ENCODE results near the gene SH3TC1.

Gene SH3TC1

GRCh38 chr4:8168832-8169598 lies 30.1 kb upstream of the SH3TC1 start:
- no peak overlapping the region for H3K4me3 ChIP-seq (ENCODE audit: low read length)
- DNase-seq (ENCODE audit: low read depth): no peak
- TF ChIP-seq CTCF (conservative IDR thresholded peaks at IDR 0.05; ENCODE audit: low read depth, low read length): no peak

- no peak for DNase-seq (ENCODE audit: low read depth)
- H3K4me3 ChIP-seq (ENCODE audit: low read length): no peak overlapping the region
- no peak for TF ChIP-seq CTCF (conservative IDR thresholded peaks at IDR 0.05; ENCODE audit: low read depth, low read length)
Observed at GRCh38 chr4:8169763-8170162, 29.3 kb upstream of the SH3TC1 start.

GRCh38 chr4:8170341-8170740 lies 28.7 kb upstream of the SH3TC1 start:
- no peak for DNase-seq (ENCODE audit: low read depth)
- H3K4me3 ChIP-seq (ENCODE audit: low read length): no peak overlapping the region
- no peak for TF ChIP-seq CTCF (conservative IDR thresholded peaks at IDR 0.05; ENCODE audit: low read depth, low read length)

DNA sequence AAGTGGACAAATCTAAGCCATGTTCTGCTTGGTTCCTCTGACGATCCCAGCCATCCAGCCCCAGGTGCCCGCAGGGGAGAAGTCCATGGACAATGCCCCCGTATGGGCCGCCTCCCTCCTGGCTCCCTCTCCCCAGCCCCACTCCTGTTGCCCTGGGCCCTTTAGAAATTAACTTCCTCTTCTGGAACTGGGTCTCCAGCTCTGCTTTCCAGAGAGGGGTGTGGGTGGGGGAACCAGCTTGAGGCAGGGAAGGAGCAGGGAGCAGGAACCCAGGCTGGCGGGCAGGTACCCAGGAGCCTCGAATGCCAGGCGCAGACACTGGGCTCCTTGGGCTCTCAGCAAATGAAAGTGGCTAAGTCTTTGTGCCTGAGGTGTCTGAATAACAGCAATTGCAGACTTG lies 27.8 kb upstream of the SH3TC1 start:
- no peak for DNase-seq (ENCODE audit: low read depth)
- TF ChIP-seq CTCF (conservative IDR thresholded peaks at IDR 0.05; ENCODE audit: low read depth, low read length): no peak
- no peak overlapping the region for H3K4me3 ChIP-seq (ENCODE audit: low read length)

GRCh38 chr4:8171984-8172924 lies 26.8 kb upstream of the SH3TC1 start:
- H3K4me3 ChIP-seq (ENCODE audit: low read length): no peak overlapping the region
- no peak for TF ChIP-seq CTCF (conservative IDR thresholded peaks at IDR 0.05; ENCODE audit: low read depth, low read length)
- DNase-seq (ENCODE audit: low read depth): no peak

GRCh38 chr4:8173492-8174242 lies 25.4 kb upstream of the SH3TC1 start:
- no peak for TF ChIP-seq CTCF (conservative IDR thresholded peaks at IDR 0.05; ENCODE audit: low read depth, low read length)
- no peak overlapping the region for H3K4me3 ChIP-seq (ENCODE audit: low read length)
- DNase-seq (ENCODE audit: low read depth): no peak
